Muscle layer of duodenum (tissue), 2 donors: ENCODE data around the gene HMOX1.

Experiments
- H3K27ac ChIP-seq: one replicate; pipeline ENCODE4 v1.7.0; 2013; ENCODE audit warnings: mild to moderate bottlenecking, low read length
- H3K27me3 ChIP-seq: one replicate; pipeline ENCODE4 v1.7.0; 2013; ENCODE audit warnings: low read depth, mild to moderate bottlenecking, control low read depth, low read length
- H3K36me3 ChIP-seq, 2 donors: one replicate each; pipeline ENCODE4 v1.7.0; 2013; ENCODE audit warnings: low read length in 2 of 2, control low read depth in 1 of 2, mild to moderate bottlenecking in 1 of 2; ENCODE audit not compliant: insufficient read depth in 2 of 2, control insufficient read depth in 1 of 2
- H3K4me1 ChIP-seq, 2 donors: one replicate each; pipeline ENCODE4 v1.7.0; 2013; ENCODE audit warnings: low read length in 2 of 2, mild to moderate bottlenecking in 2 of 2, control low read depth in 1 of 2, moderate library complexity in 1 of 2; ENCODE audit not compliant: insufficient read depth in 2 of 2, control insufficient read depth in 1 of 2
- H3K4me3 ChIP-seq, 2 donors: one replicate each; pipeline ENCODE4 v1.7.0; 2013; ENCODE audit warnings: low read length in 2 of 2, low read depth in 1 of 2, mild to moderate bottlenecking in 1 of 2
- H3K9me3 ChIP-seq, 2 donors: one replicate each; pipeline ENCODE4 v1.7.0; 2013; ENCODE audit warnings: low read length in 2 of 2, control low read depth in 1 of 2, mild to moderate bottlenecking in 1 of 2; ENCODE audit not compliant: control insufficient read depth in 1 of 2
- donor health status: healthy.

Gene HMOX1

GRCh38 chr22:35439365-35439717, 58.4 kb downstream of the HMOX1 start:
- Histone ChIP-seq H3K4me3 (no peak overlapping the region), H3K36me3 (no peaks in the 10 kb centered on the region), H3K4me1 (no peaks in the 10 kb centered on the region), H3K27me3 (no peaks in the 10 kb centered on the region), H3K9me3 (no peaks in the 10 kb centered on the region), H3K27ac (no peak overlapping the region)

- no peak overlapping the region for H3K4me3 ChIP-seq
- H3K27ac ChIP-seq = no peak overlapping the region
- no peaks in the 10 kb centered on the region for H3K9me3 ChIP-seq
- no peaks in the 10 kb centered on the region for H3K4me1 ChIP-seq
- no peaks in the 10 kb centered on the region for H3K36me3 ChIP-seq
- H3K27me3 ChIP-seq = no peaks in the 10 kb centered on the region
Measured at GRCh38 chr22:35440129-35440528, 59.2 kb downstream of the HMOX1 start.

GRCh38 chr22:35441489-35442100, 60.7 kb downstream of the HMOX1 start:
- Histone ChIP-seq H3K27ac (no peak overlapping the region), H3K9me3 (no peaks in the 10 kb centered on the region), H3K4me3 (no peak overlapping the region), H3K4me1 (peaks cover 0 to 5% of the 10 kb centered on the region in 2 donors), H3K27me3 (no peaks in the 10 kb centered on the region), H3K36me3 (no peaks in the 10 kb centered on the region)

- no peaks in the 10 kb centered on the region for H3K27me3 ChIP-seq
Measured at GRCh38 chr22:35442471-35442870, 61.6 kb downstream of the HMOX1 start.

GRCh38 chr22:35443338-35443737, 62.4 kb downstream of the HMOX1 start:
- H3K27me3 ChIP-seq = no peaks in the 10 kb centered on the region
- H3K4me3 ChIP-seq = no peak overlapping the region
- H3K9me3 ChIP-seq = no peaks in the 10 kb centered on the region
- H3K36me3 ChIP-seq = no peaks in the 10 kb centered on the region
- peaks cover 0 to 5% of the 10 kb centered on the region in 2 donors for H3K4me1 ChIP-seq
- H3K27ac ChIP-seq = no peak overlapping the region

More at GRCh38 chr22:35442471-35442870, 61.6 kb downstream of the HMOX1 start:
- Histone ChIP-seq H3K4me3 (no peak overlapping the region), H3K27ac (no peak overlapping the region), H3K9me3 (no peaks in the 10 kb centered on the region), H3K36me3 (no peaks in the 10 kb centered on the region), H3K4me1 (peaks cover 0 to 5% of the 10 kb centered on the region in 2 donors)
